ENCODE results near the gene SPDYC. TPM values are rescaled to one million over a fixed set of nuclear protein-coding genes. Genes with fewer than 3 reads are reported as not detected.

Gene SPDYC
- total and polyA plus RNA-seq, 9 of the 15 experiments (the other 6 are each of a cell fraction or from before 2014, with no cell fraction given): 4.4 to 18.8 (median 9.2) TPM

GRCh38 chr11:65181569-65182257, 11.7 kb downstream of the SPDYC start, which contains the start of gene CAPN1 (continued):
- TF ChIP-seq ZNF398 (CRISPR knock-in tag; IDR thresholded peaks at IDR 0.05) (no peak), CC2D1A (IDR thresholded peaks at IDR 0.05) (no peak), NR3C1 (CRISPR knock-in tag; IDR thresholded peaks at IDR 0.05) (no peak), ZNF740 (CRISPR knock-in tag; IDR thresholded peaks at IDR 0.05) (no peak; the same call in 1 of the 2 replicates), ZNF740 (tag; IDR thresholded peaks at IDR 0.05) (peak in 1 of 2 experiments; percentile 99; a peak in 2 of 4 replicates), SMARCE1 (IDR thresholded peaks at IDR 0.05) (no peak), GATAD2B (IDR thresholded peaks at IDR 0.05; ENCODE audit: borderline replicate concordance) (no peak), THRB (CRISPR knock-in tag; conservative IDR thresholded peaks at IDR 0.05) (no peak), XRCC4 (IDR thresholded peaks at IDR 0.05; ENCODE audit: extremely low read depth, insufficient read depth, insufficient read length) (no peak), ZNF3 (CRISPR knock-in tag; IDR thresholded peaks at IDR 0.05) (no peak), MGA (IDR thresholded peaks at IDR 0.05) (no peak), RBFOX2 (IDR thresholded peaks at IDR 0.05; ENCODE audit: low read depth, low read length) (peak; percentile 33; the same call in 1 of the 2 replicates)
